ENCODE measurements around the gene B9D1. TPM values are rescaled to one million over a fixed set of nuclear protein-coding genes. Genes with fewer than 3 reads are reported as not detected.

B9D1 gene
- total RNA-seq, 1 experiment from 2014 or later: 31.9 TPM

DNA sequence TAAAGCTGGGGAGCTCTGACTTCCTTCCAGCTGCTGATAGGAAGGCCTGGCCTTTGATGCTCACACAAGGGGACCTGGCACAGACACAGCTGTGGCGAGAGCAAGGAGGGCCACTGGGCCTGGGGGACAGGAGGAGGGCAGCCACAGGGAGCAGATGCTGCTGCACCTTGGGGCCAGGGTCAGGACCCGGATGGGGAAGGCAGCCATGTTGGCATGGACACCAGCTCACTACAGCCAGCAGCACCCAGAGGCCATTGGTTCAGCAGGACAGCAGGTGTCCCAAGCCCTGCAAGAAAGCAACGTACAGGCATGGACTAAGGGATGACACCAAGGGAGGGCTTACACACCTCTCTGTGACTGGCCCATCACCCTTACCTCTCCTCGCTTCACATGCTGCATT lies 40.5 kb upstream of the B9D1 start (continued):
- no peak for TF ChIP-seq FOXP4 (CRISPR knock-in tag; IDR thresholded peaks at IDR 0.05)
- TF ChIP-seq NFE2L1 (CRISPR knock-in tag; IDR thresholded peaks at IDR 0.05): no peak
- TF ChIP-seq, protein P1, sequence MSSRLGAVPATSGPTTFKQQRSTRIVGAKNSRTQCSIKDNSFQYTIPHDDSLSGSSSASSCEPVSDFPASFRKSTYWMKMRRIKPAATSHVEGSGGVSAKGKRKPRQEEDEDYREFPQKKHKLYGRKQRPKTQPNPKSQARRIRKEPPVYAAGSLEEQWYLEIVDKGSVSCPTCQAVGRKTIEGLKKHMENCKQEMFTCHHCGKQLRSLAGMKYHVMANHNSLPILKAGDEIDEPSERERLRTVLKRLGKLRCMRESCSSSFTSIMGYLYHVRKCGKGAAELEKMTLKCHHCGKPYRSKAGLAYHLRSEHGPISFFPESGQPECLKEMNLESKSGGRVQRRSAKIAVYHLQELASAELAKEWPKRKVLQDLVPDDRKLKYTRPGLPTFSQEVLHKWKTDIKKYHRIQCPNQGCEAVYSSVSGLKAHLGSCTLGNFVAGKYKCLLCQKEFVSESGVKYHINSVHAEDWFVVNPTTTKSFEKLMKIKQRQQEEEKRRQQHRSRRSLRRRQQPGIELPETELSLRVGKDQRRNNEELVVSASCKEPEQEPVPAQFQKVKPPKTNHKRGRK (CRISPR knock-in tag; IDR thresholded peaks at IDR 0.05; ENCODE audit: borderline replicate concordance): no peak
- no peak for TF ChIP-seq NR1H2 (CRISPR knock-in tag; IDR thresholded peaks at IDR 0.05)
- TF ChIP-seq PREB (CRISPR knock-in tag; IDR thresholded peaks at IDR 0.05; ENCODE audit: borderline replicate concordance): no peak
- TF ChIP-seq ARID4B (CRISPR knock-in tag; IDR thresholded peaks at IDR 0.05; ENCODE audit: borderline replicate concordance): no peak
- TF ChIP-seq, protein P2, sequence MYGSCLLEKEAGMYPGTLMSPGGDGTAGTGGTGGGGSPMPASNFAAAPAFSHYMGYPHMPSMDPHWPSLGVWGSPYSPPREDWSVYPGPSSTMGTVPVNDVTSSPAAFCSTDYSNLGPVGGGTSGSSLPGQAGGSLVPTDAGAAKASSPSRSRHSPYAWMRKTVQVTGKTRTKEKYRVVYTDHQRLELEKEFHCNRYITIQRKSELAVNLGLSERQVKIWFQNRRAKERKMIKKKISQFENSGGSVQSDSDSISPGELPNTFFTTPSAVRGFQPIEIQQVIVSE (CRISPR knock-in tag; IDR thresholded peaks at IDR 0.05; ENCODE audit: borderline replicate concordance): no peak
- no peak for TF ChIP-seq ATF2 (CRISPR knock-in tag; IDR thresholded peaks at IDR 0.05; ENCODE audit: borderline replicate concordance, low read depth)

DNA sequence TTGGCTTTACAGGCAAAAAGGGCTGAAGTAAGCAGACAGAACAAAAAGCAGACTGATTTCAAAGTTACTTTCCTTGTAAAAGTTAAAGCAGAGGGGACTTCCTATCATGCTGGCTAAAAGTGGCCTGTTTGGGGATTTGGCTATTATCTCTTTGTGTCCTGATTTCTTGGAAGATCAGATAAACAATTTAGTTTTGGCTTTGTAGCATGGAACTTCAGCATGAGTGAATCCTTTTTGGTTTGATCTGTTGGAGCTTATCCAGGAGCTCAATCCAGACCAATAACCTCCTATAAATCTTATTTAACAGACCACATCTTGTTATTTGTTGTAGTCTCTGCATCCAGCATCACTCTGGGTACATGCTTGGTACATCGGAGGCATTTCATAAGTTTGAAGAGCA lies 39.6 kb upstream of the B9D1 start:
- DNase-seq (ENCODE audit: low spot score): no peak
- POLR2A ChIA-PET: no interaction called here

More for the DNA sequence above, 39.6 kb upstream of the B9D1 start:
- Mint-ChIP-seq H3K9me3 (peaks cover 3% of the 10 kb centered on the region; the same call in 1 of the 2 replicates), H3K4me3 (no peak overlapping the region), H3K27me3 (ENCODE audit: low read depth) (no peaks in the 10 kb centered on the region; the same call in 1 of the 2 replicates), H3K36me3 (no peaks in the 10 kb centered on the region), H3K27ac (no peak overlapping the region; the same call in 1 of the 2 replicates), H3K4me1 (peaks cover 11% of the 10 kb centered on the region)
- ATAC-seq: no peak
- CTCF ChIA-PET: interaction anchor here (2.3 to 2.4 kb wide), 2 partner anchors 39 to 45 kb away, joined by 7 read pairs; partner anchors contain the start of gene B9D1
- TF ChIP-seq SMAD4 (CRISPR knock-in tag; IDR thresholded peaks at IDR 0.05) (no peak), TCF7 (CRISPR knock-in tag; IDR thresholded peaks at IDR 0.05; ENCODE audit: low read depth) (no peak), ZNF219 (CRISPR knock-in tag; IDR thresholded peaks at IDR 0.05; ENCODE audit: borderline replicate concordance) (no peak)

Data from WTC11 (cell line).